Activated T-helper 17 cell treated with anti-CD3 and anti-CD28 coated beads, Interleukin-2, amount 50 U/mL, for 72 hours (primary cell): ENCODE data around the gene KCNC3. TPM values are rescaled to one million over a fixed set of nuclear protein-coding genes. Genes with fewer than 3 reads are reported as not detected.
"Not testable (repeated sequence)": the region's sequence is repeated elsewhere in the genome, so short reads cannot be mapped to it uniquely, and the experiment has no call there.

ENCODE experiments used
- ATAC-seq: fragments of 150-1000 bp; cut with Tn5 transposase; replicated peaks from 2 replicates; pipeline ENCODE4 v1.10.0; 2021; ENCODE audit warnings: mild to moderate bottlenecking, moderate library complexity
- H3K27ac Mint-ChIP-seq: one replicate; pipeline ENCODE4 v1.8.0; 2022; ENCODE audit warnings: mixed read lengths
- H3K27me3 Mint-ChIP-seq: one replicate; pipeline ENCODE4 v1.8.0; 2022; ENCODE audit warnings: mixed read lengths
- H3K36me3 Mint-ChIP-seq: one replicate; pipeline ENCODE4 v1.8.0; 2022; ENCODE audit warnings: low read depth, mild to moderate bottlenecking, mixed read lengths
- H3K4me1 Mint-ChIP-seq: one replicate; pipeline ENCODE4 v1.8.0; 2022; ENCODE audit warnings: mixed read lengths
- H3K4me3 Mint-ChIP-seq: one replicate; pipeline ENCODE4 v1.8.0; 2022; ENCODE audit warnings: mild to moderate bottlenecking, mixed read lengths
- H3K9me3 Mint-ChIP-seq: one replicate; pipeline ENCODE4 v1.8.0; 2022; ENCODE audit warnings: mixed read lengths
- total RNA-seq, 2 donors: library from RNA; stranded (reverse); gene quantifications; one replicate each; pipeline ENCODE4 v1.2.3, GENCODE V29; 2022

KCNC3 gene
- total RNA-seq, 2 donors from 2014 or later = 12.8 to 18.8 TPM

DNA sequence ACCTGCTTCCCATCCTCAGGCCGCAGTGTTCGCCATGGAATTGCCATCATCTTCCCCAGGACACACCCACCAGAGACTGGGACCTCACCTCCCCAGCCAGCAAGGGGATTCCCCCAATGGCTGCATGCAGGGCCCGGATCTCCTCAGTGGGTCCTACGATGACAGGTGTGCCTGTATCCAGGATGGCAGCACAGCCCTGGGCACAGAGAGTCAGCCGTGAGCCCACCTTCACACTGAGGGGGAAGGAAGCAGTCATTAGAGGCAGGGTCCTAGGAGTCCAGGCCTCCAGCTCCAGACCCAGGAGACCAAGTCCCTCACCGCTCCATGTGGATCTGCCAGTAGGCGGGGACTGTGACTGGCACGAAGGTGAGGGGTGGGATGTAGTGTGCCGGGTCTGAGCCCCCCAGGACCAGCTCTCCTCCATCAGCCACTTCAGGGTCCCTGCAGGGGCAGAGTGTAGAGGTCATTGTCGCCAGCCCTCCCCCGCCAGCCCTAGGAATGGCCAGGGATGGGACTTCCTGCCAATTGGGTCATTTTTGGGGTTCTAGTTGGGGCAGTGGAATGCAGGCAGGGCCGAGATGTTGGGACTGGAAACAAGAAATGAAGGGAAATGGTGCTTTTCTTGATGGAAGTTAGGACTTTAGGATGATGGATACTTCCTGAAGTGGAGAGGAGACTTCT, 5.7 kb upstream of the KCNC3 start:
- Mint-ChIP-seq H3K9me3 (no peaks in the 10 kb centered on the region), H3K36me3 (peaks cover 28% of the 10 kb centered on the region), H3K4me3 (peak overlapping the region; percentile 82), H3K27me3 (peaks cover 29% of the 10 kb centered on the region), H3K27ac (peak overlapping the region; percentile 49), H3K4me1 (peaks cover 27% of the 10 kb centered on the region)
- no peak for ATAC-seq

DNA sequence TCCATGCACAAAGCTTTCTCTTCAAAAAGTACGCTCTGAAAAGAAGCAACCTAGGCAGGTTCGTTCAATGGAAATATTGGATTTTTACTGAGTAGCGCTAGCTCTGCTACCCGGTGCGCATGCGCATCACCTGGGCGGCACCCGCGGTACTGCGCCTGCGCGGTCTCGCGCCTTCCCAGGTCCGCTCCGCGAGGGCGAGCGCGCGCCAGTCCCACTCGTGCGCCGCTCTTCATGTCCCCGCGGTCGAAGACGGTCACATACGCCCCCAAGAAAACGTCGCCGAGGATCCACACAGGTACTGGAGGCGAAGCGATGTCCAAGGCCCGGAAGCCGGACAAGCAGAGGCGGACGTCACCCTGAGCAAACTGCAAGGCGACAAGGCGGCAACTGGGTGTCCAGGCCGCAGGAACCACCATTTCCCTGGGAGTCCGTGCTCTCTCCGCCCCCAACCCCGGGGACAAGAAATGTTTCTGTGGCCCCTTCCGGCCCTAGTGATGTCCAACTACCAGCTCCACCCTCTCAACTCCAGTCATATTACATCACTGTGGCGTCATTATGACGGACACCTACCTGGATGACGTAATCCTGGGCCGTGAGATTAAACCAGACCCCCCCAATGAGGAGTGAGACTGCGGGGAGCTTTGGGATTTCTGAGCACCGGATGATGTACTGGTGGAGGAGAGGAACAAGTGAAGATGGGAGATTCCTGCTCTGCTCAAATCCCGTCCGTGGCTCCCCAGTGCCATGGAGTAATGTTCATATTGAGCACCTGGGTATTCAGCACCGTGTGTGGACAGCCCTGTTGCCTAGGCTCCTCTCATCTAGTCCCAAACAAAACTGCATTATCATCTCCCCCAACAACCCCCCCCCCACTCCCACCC, 4.8 kb upstream of the KCNC3 start:
- Mint-ChIP-seq H3K36me3 (peaks cover 38% of the 10 kb centered on the region), H3K9me3 (no peaks in the 10 kb centered on the region), H3K4me1 (peaks cover 35% of the 10 kb centered on the region), H3K27me3 (peaks cover 35% of the 10 kb centered on the region), H3K27ac (peak overlapping the region; percentile 95), H3K4me3 (peak overlapping the region; percentile 82)
- peak; percentile 24 for ATAC-seq

DNA sequence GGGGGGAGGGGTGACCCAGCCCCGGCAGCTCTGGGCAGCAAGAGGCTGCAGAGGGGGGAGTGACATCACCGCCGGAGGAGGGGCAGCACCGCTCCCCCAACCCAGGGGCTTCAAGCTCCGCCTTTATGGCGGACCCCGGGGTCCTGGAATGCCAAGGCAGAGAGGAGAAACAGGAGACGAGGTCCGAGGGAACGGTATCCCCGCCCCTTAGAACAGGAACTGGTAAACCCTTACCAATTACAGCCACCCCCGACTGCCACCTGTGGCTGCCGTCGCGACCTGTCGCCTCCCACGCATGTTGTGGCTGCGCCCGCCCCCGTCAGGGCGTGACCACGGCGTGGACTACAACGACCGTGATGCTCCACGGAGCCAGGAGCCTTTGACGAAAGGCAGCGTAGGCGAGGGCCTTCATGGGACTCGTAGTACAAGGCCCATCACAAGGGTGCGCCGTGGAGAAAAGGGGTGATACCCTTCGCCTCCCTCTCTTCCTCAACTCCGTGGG, 4.1 kb upstream of the KCNC3 start:
- ATAC-seq = peak; percentile 63
- Mint-ChIP-seq H3K27me3 (peaks cover 35% of the 10 kb centered on the region), H3K27ac (peak overlapping the region; percentile 95), H3K36me3 (peaks cover 38% of the 10 kb centered on the region), H3K4me3 (peak overlapping the region; percentile 82), H3K4me1 (peaks cover 35% of the 10 kb centered on the region), H3K9me3 (no peaks in the 10 kb centered on the region)

DNA sequence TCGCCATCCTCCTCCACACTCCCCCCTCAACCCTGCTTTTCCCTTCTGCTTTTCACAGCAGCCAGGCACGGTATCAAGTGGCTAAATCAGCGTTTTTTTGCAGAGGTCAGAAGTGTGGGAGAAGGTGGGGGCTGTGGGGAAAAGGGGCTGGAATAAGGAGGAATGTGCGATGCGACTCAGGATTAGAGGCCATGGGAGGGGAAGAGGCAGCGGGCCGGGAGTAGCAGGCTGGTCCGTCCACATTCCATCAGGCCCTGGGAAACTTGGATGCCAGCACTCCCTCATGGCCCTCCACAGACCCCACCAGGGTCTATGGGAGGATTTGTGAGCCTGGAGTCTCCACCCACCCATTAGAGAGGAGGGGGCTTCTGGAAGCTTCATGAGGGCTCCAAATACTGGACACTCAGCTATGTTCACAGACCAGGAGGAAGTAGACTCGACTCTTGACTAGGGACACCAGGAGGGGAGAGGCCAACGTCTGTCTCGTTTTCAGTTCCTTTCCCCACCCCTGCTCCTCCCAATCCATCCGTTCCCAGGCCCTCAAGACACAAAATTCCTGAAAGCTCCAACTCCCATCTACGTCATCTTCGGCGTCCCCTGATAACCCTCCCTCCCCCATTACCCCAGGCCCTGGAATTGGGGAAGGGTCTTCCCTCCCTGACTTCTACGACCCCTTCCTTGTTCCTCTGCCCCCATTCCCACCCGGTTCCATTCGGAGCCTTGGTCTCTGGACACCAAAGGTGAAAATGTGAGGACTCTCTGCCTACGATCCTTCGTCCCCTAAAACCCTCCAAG, 3.3 kb upstream of the KCNC3 start:
- Mint-ChIP-seq H3K27ac (peak overlapping the region; percentile 30), H3K4me3 (peak overlapping the region; percentile 82), H3K4me1 (peaks cover 39% of the 10 kb centered on the region), H3K27me3 (peaks cover 40% of the 10 kb centered on the region), H3K36me3 (peaks cover 43% of the 10 kb centered on the region), H3K9me3 (no peaks in the 10 kb centered on the region)
- ATAC-seq = no peak

DNA sequence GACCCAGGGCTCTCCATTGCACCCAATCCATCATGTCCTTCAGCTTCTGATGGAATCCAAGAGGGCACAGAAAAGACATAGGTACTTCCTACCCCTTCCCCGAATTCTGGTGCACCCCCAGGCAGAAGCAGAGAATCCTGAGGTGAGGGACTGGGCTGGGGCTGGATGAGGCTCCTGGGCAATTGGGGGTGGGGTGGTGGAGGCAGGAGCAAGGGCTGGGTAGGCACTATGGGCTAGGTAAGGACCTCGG, 2.7 kb upstream of the KCNC3 start:
- H3K4me3 Mint-ChIP-seq = peak overlapping the region; percentile 82
- ATAC-seq = no peak
- H3K36me3 Mint-ChIP-seq = peaks cover 48% of the 10 kb centered on the region
- peak overlapping the region; percentile 76 for H3K27ac Mint-ChIP-seq
- H3K27me3 Mint-ChIP-seq = peaks cover 42% of the 10 kb centered on the region
- H3K4me1 Mint-ChIP-seq = peaks cover 44% of the 10 kb centered on the region
- H3K9me3 Mint-ChIP-seq = no peaks in the 10 kb centered on the region

DNA sequence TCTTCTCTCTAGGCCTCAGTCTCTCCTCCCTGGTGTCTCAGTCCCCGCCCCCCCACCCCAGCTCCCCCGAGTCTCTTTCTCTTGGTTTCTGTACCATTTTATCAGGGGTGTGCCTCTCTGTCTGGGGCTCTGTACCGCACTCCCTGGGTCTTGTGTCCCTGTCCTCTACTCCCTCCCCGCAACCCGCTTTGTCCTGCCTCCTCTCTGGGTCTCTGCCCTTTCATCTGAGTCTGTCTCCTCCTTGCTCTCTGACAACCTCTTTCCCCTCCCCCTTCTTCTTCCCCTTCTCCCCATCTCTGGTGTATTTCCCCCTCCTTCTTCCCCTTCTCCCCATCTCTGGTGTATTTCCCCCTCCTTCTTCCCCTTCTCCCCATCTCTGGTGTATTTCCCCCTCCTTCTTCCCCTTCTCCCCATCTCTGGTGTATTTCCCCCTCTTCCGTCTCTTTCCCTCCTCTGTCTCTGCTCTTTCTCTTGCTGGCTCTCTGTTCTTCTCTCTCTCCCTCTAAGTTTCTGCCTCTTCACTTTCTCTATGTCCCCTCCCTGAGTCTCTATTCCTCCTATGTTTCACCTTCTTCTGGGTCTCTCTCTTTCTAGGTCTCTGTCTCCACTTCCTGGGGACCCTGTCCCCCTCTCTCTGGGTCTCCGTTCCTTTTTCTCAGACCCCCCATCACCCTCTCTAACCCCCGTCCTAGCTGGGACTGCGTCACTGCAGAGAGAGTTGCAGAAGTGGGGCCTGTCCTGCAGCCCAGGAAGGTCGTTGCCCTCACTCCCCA, 2.2 kb upstream of the KCNC3 start:
- Mint-ChIP-seq H3K36me3 (peaks cover 52% of the 10 kb centered on the region), H3K4me3 (peak overlapping the region; percentile 82), H3K9me3 (no peaks in the 10 kb centered on the region), H3K4me1 (peaks cover 49% of the 10 kb centered on the region), H3K27ac (peak overlapping the region; percentile 76), H3K27me3 (peaks cover 47% of the 10 kb centered on the region)
- ATAC-seq = no peak

DNA sequence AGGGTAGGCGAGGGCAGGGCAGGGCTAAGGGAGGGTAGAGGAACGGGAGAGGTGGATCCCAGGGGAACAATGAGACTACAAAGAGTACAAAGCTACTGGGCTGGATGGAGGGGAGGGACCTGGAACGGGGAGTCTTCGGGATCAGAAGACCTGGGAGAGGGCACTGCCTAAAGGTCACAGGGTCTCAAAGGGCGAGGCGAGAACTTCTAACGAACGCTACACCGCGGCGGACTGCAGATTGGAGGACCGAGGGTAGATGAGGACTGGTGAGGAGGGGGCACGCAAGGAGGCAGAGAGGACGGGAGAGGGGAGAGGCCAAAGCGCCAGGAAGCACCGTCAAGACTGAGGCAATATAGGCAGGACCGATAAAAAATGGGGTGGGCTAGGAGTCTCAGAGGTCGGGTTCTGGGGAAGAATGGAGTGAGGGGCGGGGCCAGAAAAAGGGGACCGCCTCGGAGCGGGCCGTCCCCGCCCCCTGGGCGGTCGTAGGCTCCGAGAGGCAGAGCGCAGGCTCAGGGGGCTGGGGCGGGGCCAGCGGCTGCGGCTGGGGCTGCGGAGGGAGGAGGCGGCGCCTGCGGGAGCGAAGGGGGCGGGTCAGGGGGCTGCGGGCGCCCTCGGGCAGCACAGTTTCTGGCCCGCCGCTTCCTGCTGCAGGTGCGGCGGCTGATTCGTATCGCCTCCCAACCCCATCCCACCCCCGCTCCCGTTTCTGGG, 1.3 kb upstream of the KCNC3 start:
- Mint-ChIP-seq H3K27ac (peak overlapping the region; percentile 78), H3K4me3 (peak overlapping the region; percentile 82), H3K27me3 (peaks cover 43% of the 10 kb centered on the region), H3K4me1 (peaks cover 45% of the 10 kb centered on the region), H3K36me3 (peaks cover 49% of the 10 kb centered on the region), H3K9me3 (no peaks in the 10 kb centered on the region)
- ATAC-seq = peak; percentile 38

DNA sequence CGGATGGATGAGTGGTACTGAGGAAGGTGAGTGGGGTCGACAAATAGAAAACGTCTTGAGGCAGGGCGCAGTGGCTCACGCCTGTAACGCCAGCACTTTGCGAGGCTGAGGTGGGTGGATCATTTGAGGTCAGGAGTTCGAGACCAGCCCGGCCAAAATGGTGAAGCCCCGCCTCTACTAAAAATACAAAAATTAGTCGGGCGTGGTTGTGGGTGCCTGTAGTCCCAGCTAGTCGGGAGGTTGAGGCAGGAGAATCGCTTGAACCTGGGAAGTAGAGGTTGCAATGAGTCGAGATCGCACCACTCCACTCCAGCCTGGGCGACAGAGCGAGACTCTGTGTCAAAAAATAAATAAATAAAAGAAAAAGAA, 733 bp upstream of the KCNC3 start:
- Mint-ChIP-seq H3K4me3 (peak overlapping the region; percentile 82), H3K27me3 (peaks cover 38% of the 10 kb centered on the region), H3K27ac (peak overlapping the region; percentile 78), H3K4me1 (peaks cover 42% of the 10 kb centered on the region), H3K36me3 (peaks cover 42% of the 10 kb centered on the region)
- H3K9me3 Mint-ChIP-seq, ATAC-seq: not testable (repeated sequence)

DNA sequence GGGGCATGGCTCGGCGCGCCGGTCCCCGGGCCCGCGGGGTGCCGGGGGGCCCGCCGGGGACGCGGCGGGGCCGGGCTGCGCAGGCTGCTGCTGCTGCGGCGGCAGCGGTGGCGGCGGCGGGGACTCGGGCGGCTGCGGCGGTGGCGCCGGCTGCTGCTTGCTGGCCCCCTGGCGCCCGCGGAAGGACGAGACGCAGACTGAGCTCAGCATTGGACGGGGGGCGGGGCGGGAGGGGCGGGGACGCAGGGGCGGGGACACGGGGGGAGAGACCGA, 368 bp downstream of the KCNC3 start:
- no peak for ATAC-seq
- H3K27ac Mint-ChIP-seq = no peak overlapping the region
- H3K36me3 Mint-ChIP-seq = peaks cover 35% of the 10 kb centered on the region
- peak overlapping the region; percentile 82 for H3K4me3 Mint-ChIP-seq
- H3K4me1 Mint-ChIP-seq = peaks cover 47% of the 10 kb centered on the region
- H3K9me3 Mint-ChIP-seq = no peaks in the 10 kb centered on the region
- H3K27me3 Mint-ChIP-seq = peaks cover 38% of the 10 kb centered on the region

DNA sequence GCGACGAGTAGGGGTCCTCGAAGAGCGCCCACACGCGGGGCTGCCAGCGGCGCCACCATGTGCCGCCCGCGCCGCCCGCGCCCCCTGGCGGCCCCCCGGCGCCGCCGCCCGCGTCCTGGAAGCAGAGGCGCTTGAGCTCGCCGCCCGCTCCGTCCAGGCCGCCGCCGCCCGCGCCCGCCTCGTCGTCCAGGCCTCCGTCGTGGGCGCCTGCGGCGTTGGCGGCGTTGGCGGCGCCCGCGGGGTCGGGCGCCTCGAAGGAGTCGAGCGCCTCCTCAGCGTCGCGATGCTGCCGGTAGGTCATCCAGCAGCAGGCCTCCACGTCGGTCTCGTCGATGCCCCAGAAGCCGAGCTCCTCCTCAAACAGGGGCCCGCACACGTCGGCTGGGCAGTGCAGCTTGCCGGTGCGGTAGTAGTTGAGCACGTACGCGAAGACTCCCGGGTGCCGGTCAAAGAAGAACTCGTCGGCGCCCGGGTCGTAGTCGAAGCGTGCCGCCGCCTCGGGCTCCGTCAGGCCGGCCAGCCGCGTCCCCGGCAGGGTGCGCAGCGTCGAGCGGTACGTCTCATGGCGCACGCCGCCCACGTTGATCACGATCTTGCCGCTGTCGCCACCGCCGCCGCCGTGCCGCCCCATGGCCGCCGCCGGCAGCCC, 829 bp downstream of the KCNC3 start:
- Mint-ChIP-seq H3K27ac (no peak overlapping the region), H3K4me3 (peak overlapping the region; percentile 65), H3K27me3 (peaks cover 38% of the 10 kb centered on the region), H3K36me3 (peaks cover 30% of the 10 kb centered on the region), H3K4me1 (peaks cover 43% of the 10 kb centered on the region), H3K9me3 (no peaks in the 10 kb centered on the region)
- ATAC-seq = no peak

DNA sequence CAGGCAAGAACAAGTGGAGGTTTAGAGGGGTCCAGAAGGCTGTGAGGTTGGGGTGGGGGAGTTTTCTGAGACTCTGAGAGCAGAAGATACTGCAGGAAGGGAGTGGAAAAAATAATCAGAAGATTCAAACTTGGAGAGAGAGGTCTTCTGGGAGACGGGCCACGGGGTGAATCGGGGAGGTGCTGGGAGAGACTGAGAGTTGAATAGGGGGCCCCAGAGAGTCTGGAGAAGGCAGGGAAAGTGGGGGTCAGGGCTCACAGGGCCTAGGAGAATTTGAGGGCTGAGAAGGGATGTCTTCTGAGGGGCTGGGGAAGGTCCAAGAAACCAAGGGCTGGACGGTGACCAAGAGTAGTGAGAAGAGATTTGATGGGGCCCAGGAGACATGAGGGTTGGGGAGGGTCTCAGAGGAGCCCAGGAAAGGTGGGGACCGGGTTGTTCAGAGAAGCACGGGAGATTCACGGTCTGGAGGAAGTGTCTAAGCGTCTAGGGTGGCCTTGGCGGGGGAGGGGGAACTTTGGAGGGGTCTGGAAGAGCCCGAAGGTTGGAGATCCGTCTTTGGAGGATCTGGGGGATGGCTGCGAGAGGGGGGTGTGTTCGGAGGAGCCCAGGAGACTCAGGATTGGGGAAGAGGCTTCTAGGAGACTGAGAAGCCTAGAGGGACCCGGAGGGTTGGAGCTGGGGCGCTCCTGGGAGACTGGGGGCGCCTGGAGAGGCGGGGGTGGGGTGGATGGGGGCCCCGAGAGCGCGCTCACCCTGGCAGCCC, 1.5 kb downstream of the KCNC3 start:
- H3K9me3 Mint-ChIP-seq = no peaks in the 10 kb centered on the region
- peak overlapping the region; percentile 1 for H3K27ac Mint-ChIP-seq
- H3K36me3 Mint-ChIP-seq = peaks cover 29% of the 10 kb centered on the region

DNA sequence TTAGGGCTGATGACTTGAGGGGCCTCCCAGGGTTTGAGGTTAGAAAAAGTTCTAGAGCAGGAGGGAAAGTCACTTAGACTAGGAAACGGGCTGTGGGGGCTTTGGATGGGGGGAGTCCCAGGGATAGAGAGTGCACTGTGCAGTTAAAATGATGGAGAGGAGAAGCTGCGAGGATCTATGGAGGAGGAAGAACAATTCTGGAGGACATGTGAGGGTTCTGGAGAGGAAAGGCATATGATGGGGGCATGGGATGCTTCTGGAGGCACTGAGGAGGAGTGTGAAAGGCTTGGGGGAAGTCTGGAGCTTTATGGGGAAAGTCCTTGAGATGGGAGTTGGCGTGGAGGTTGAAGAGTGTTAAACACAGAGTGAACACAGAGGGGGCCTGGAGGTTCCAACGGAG, 2.2 kb downstream of the KCNC3 start:
- Mint-ChIP-seq H3K9me3 (no peaks in the 10 kb centered on the region), H3K27me3 (peaks cover 39% of the 10 kb centered on the region), H3K4me3 (peak overlapping the region; percentile 65), H3K36me3 (peaks cover 29% of the 10 kb centered on the region), H3K4me1 (peaks cover 42% of the 10 kb centered on the region), H3K27ac (peak overlapping the region; percentile 1)
- ATAC-seq = no peak

More for the DNA sequence above, 1.5 kb downstream of the KCNC3 start:
- ATAC-seq = no peak
- H3K4me1 Mint-ChIP-seq = peaks cover 42% of the 10 kb centered on the region
- peak overlapping the region; percentile 65 for H3K4me3 Mint-ChIP-seq
- peaks cover 35% of the 10 kb centered on the region for H3K27me3 Mint-ChIP-seq
